ENCODE measurements around the gene ARFIP1.
A peak's percentile ranks its signal among the peaks of the same experiment; 100 is the strongest.

Gene ARFIP1

GRCh38 chr4:152898606-152899005 is 118.9 kb downstream of the ARFIP1 start:
- no peak for DNase-seq (ENCODE audit: low spot score)

GRCh38 chr4:152900395-152900794 is 120.6 kb downstream of the ARFIP1 start:
- no peak for DNase-seq (ENCODE audit: low spot score)

GRCh38 chr4:152901205-152901604 is 121.5 kb downstream of the ARFIP1 start:
- DNase-seq (ENCODE audit: low spot score) = no peak

GRCh38 chr4:152903658-152904057 is 123.9 kb downstream of the ARFIP1 start:
- no peak for DNase-seq (ENCODE audit: low spot score)

- no peak for DNase-seq (ENCODE audit: low spot score)
Measured at GRCh38 chr4:152909901-152910300, 130.1 kb downstream of the ARFIP1 start.

- DNase-seq (ENCODE audit: low spot score) = no peak
Measured at GRCh38 chr4:152910521-152910920, 130.8 kb downstream of the ARFIP1 start.

- DNase-seq (ENCODE audit: low spot score) = no peak
Measured at GRCh38 chr4:152917543-152918395, 138.0 kb downstream of the ARFIP1 start.

- DNase-seq (ENCODE audit: low spot score) = no peak
Measured at GRCh38 chr4:152919826-152920225, 140.1 kb downstream of the ARFIP1 start.

GRCh38 chr4:152920768-152921167 is 141.0 kb downstream of the ARFIP1 start:
- no peak for DNase-seq (ENCODE audit: low spot score)

- DNase-seq (ENCODE audit: low spot score) = no peak
Measured at GRCh38 chr4:152921284-152921683, 141.5 kb downstream of the ARFIP1 start.

GRCh38 chr4:152925851-152926250 is 146.1 kb downstream of the ARFIP1 start:
- DNase-seq (ENCODE audit: low spot score) = no peak

GRCh38 chr4:152926959-152927358 is 147.2 kb downstream of the ARFIP1 start:
- no peak for DNase-seq (ENCODE audit: low spot score)

- no peak for DNase-seq (ENCODE audit: low spot score)
Measured at GRCh38 chr4:152927737-152928136, 148.0 kb downstream of the ARFIP1 start.

GRCh38 chr4:152928286-152928685 is 148.5 kb downstream of the ARFIP1 start:
- no peak for DNase-seq (ENCODE audit: low spot score)

- DNase-seq (ENCODE audit: low spot score) = no peak
Measured at GRCh38 chr4:152929888-152930287, 150.1 kb downstream of the ARFIP1 start.

GRCh38 chr4:152935143-152935542 is 155.4 kb downstream of the ARFIP1 start:
- peak; percentile 81 for DNase-seq (ENCODE audit: low spot score)

- peak; percentile 76 for DNase-seq (ENCODE audit: low spot score)
Measured at GRCh38 chr4:152935631-152936445, 156.1 kb downstream of the ARFIP1 start, which contains the start of gene FHDC1. TSS of gene FHDC1 (plus strand) at chr4:152936323. CDS start at chr4:152943058, 6,735 bp downstream.

- peak; percentile 64 for DNase-seq (ENCODE audit: low spot score)
Measured at GRCh38 chr4:152936446-152937335, 156.9 kb downstream of the ARFIP1 start.

GRCh38 chr4:152937336-152938236 is 157.8 kb downstream of the ARFIP1 start:
- peak; percentile 93 for DNase-seq (ENCODE audit: low spot score)

GRCh38 chr4:152938237-152938947 is 158.6 kb downstream of the ARFIP1 start:
- DNase-seq (ENCODE audit: low spot score) = peak; percentile 46

Data from hematopoietic multipotent progenitor cell treated with erythropoietin and hydrocortisone succinate and interleukin-3 and kit ligand, for 15 days (in vitro differentiated cells).